Endothelial cell of umbilical vein (primary cell): ENCODE measurements around the gene DAO. TPM values are rescaled to one million over a fixed set of nuclear protein-coding genes. Genes with fewer than 3 reads are reported as not detected.

Experiments used
- Bru-seq: library from RNA; stranded (reverse); fragments of 400-500 nt; gene quantifications from one replicate; lab custom pipeline; 2021; lab: Mats Ljungman, UMichigan
- BruChase-seq, 2 experiments: library from RNA; stranded (reverse); fragments of 400-500 nt; gene quantifications; one replicate each; lab custom pipeline; 2021; lab: Mats Ljungman, UMichigan
- BruUV-seq: library from RNA; stranded (reverse); fragments of 400-500 nt; replicated peaks from 2 replicates; lab custom pipeline; 2021; lab: Mats Ljungman, UMichigan
- CTCF ChIA-PET: fragments of 300-600, 350-600 bp; sonication (Branson Sonifier 250); formaldehyde crosslinking; loops from one replicate; lab custom pipeline; 2021; ENCODE audit warnings: antibody characterized with exemption, inconsistent platforms; lab: Charles Lee
- POLR2A ChIA-PET: fragments of 300-600, 350-600 bp; sonication (Branson Sonifier 250); formaldehyde crosslinking; loops from one replicate; lab custom pipeline; 2021; ENCODE audit warnings: antibody characterized with exemption, inconsistent platforms; lab: Charles Lee
- DNase-seq: peaks from one replicate; pipeline ENCODE4 v3.0.0-alpha.2; 2011; ENCODE audit warnings: low read depth, low spot score
- FAIRE-seq: peaks from 2 replicates; lab custom pipeline; 2011; peaks lifted over from hg19 to GRCh38; lab: Jason Lieb, UNC
- H2AFZ ChIP-seq: 2 replicates; pipeline ENCODE4 v1.6.0; 2012; ENCODE audit warnings: low read depth, low read length, control low read depth, inconsistent platforms
- H3K27ac ChIP-seq: 2 replicates; pipeline ENCODE4 v1.5.1; 2011; ENCODE audit warnings: low read depth, mild to moderate bottlenecking, control low read depth, low read length, moderate library complexity; ENCODE audit not compliant: insufficient read depth
- H3K27me3 ChIP-seq, 2 experiments: 2 replicates each; pipeline versions ENCODE4 v1.6.0 to v1.6.1; 2011; ENCODE audit warnings: low read length in 2 of 2, mixed read lengths in 1 of 2; ENCODE audit not compliant: control insufficient read depth in 2 of 2, insufficient read depth in 2 of 2
- H3K36me3 ChIP-seq, 2 experiments: 2 replicates in 1 of 2; 3 replicates in 1 of 2; pipeline ENCODE4 v1.5.1; 2011; ENCODE audit warnings: low read length in 2 of 2, mild to moderate bottlenecking in 1 of 2, moderate library complexity in 1 of 2; ENCODE audit not compliant: control insufficient read depth in 2 of 2, insufficient read depth in 2 of 2; ENCODE audit errors: extremely low read depth in 1 of 2
- H3K4me1 ChIP-seq: 3 replicates; pipeline ENCODE4 v1.5.1; 2011; ENCODE audit warnings: mild to moderate bottlenecking, low read length; ENCODE audit not compliant: control insufficient read depth, insufficient read depth; ENCODE audit errors: extremely low read depth
- H3K4me2 ChIP-seq: 2 replicates; pipeline ENCODE4 v1.6.1; 2011; ENCODE audit warnings: low read length, control low read depth, mixed read lengths; ENCODE audit not compliant: insufficient read depth
- H3K4me3 ChIP-seq, 3 experiments: fragments of 200-600 bp in 1 of 3; sonication (generic), shearing (Covaris generic) in 1 of 3; replicated peaks in 1 of 3; 2 replicates each; pipeline ENCODE4 v1.5.1; 2011 to 2016; ENCODE audit warnings: control low read depth in 3 of 3, low read length in 3 of 3, mild to moderate bottlenecking in 2 of 3, inconsistent platforms in 1 of 3, low read depth in 1 of 3, moderate library complexity in 1 of 3; ENCODE audit not compliant: insufficient read depth in 1 of 3
- H3K79me2 ChIP-seq: 2 replicates; pipeline ENCODE4 v1.6.0; 2012; ENCODE audit warnings: low read length, inconsistent platforms; ENCODE audit not compliant: control insufficient read depth, insufficient read depth
- H3K9ac ChIP-seq: replicated peaks from 2 replicates; pipeline ENCODE3; 2011; ENCODE audit warnings: low read length, control low read depth; ENCODE audit not compliant: insufficient read depth; ENCODE audit errors: extremely low read depth
- H3K9me1 ChIP-seq: replicated peaks from 3 replicates; pipeline ENCODE4 v1.6.0; 2011; ENCODE audit warnings: mild to moderate bottlenecking, low read length; ENCODE audit not compliant: control insufficient read depth, insufficient read depth; ENCODE audit errors: extremely low read depth
- H3K9me3 ChIP-seq: replicated peaks from 2 replicates; pipeline ENCODE4 v1.5.1; 2012; ENCODE audit warnings: low read length, inconsistent platforms; ENCODE audit not compliant: control insufficient read depth, insufficient read depth
- H4K20me1 ChIP-seq: replicated peaks from 2 replicates; pipeline ENCODE3; 2011; ENCODE audit warnings: mild to moderate bottlenecking, low read length; ENCODE audit not compliant: control insufficient read depth, insufficient read depth; ENCODE audit errors: extremely low read depth
- CTCF ChIP-seq, 2 donors: IDR thresholded peaks; 1 replicate in 1 of 2; 2 replicates in 1 of 2; pipeline ENCODE4 v1.5.1; 2011; ENCODE audit warnings: low read length in 2 of 2, mild to moderate bottlenecking in 2 of 2, moderate library complexity in 2 of 2, control low read depth in 1 of 2, inconsistent platforms in 1 of 2, low read depth in 1 of 2; ENCODE audit not compliant: insufficient read depth in 1 of 2; ENCODE audit errors: extremely low read depth in 1 of 2
- EZH2 ChIP-seq: IDR thresholded peaks from 2 replicates; pipeline ENCODE4 v1.6.1; 2012; ENCODE audit warnings: borderline replicate concordance, low read depth, mild to moderate bottlenecking, moderate library complexity, low read length, inconsistent platforms; ENCODE audit not compliant: severe bottlenecking
- FOS ChIP-seq: IDR thresholded peaks from 2 replicates; pipeline ENCODE4 v1.6.1; 2011; ENCODE audit warnings: mild to moderate bottlenecking, low read length, moderate library complexity, borderline replicate concordance; ENCODE audit not compliant: insufficient read depth
- GATA2 ChIP-seq: IDR thresholded peaks from 2 replicates; pipeline ENCODE4 v1.7.0; 2011; ENCODE audit warnings: low read depth, mild to moderate bottlenecking, moderate library complexity, mixed read lengths, low read length; ENCODE audit not compliant: insufficient read length, insufficient read depth
- JUN ChIP-seq: IDR thresholded peaks from 2 replicates; pipeline ENCODE4 v1.6.1; 2011; ENCODE audit warnings: borderline replicate concordance, low read depth; ENCODE audit not compliant: insufficient read length, insufficient read depth
- MAX ChIP-seq: IDR thresholded peaks from 2 replicates; pipeline ENCODE4 v1.6.1; 2011; ENCODE audit not compliant: insufficient read depth, insufficient read length
- MYC ChIP-seq: IDR thresholded peaks from one replicate; pipeline ENCODE4 v1.6.1; 2011; ENCODE audit warnings: mild to moderate bottlenecking, low read depth, low read length
- POLR2A ChIP-seq: IDR thresholded peaks from 2 replicates; pipeline ENCODE4 v1.6.1; 2012; ENCODE audit warnings: low read depth, mild to moderate bottlenecking, control low read depth, low read length
- POLR2AphosphoS5 ChIP-seq: IDR thresholded peaks from 2 replicates; pipeline ENCODE4 v1.6.1; 2012; ENCODE audit warnings: low read depth, mild to moderate bottlenecking, control low read depth, low read length, moderate library complexity; ENCODE audit not compliant: insufficient read depth
- dilution Hi-C: fragments of 300-500 bp; cut with MboI; formaldehyde crosslinking; loops from one replicate; pipeline ENCODE4 v1.15.0; 2019; ENCODE audit warnings: low sequenced_read_pairs; ENCODE audit not compliant: extremely low pct_ligation_motif_present
- intact Hi-C: fragments of 100-400 bp; cut with micrococcal nuclease; formaldehyde crosslinking; loops from one replicate; pipeline ENCODE4 v1.10.0; 2022
- long read RNA-seq: library from polyadenylated mRNA; stranded (forward); transcript quantifications from one replicate; pipeline ENCODE4 v2.0.0, GENCODE V29; 2021
- polyA minus RNA-seq, 3 experiments: library from RNA; depleted of rRNA, polyadenylated mRNA; stranded (reverse); fragments of >200 nt; gene quantifications; 1 replicate in 1 of 3; 2 replicates in 2 of 3; pipeline ENCODE4 v1.2.3, GENCODE V29; 2011
- polyA plus RNA-seq, 4 experiments: library from polyadenylated mRNA; depleted of rRNA in 3 of 4; stranded (reverse) in 3 of 4; unstranded in 1 of 4; fragments of >200 nt; gene quantifications; 2 replicates each; pipeline versions ENCODE4 v1.2.1 to v1.2.3, GENCODE V29; 2011 to 2012; ENCODE audit warnings: missing spikeins in 1 of 4
- total RNA-seq: library from RNA; stranded (reverse); gene quantifications from 2 replicates; pipeline ENCODE4 v1.2.3, GENCODE V29; 2021

Gene DAO
- total RNA-seq: not detected in 2 replicates
- not detected in 2 replicates for polyA plus RNA-seq
- not detected in 2 replicates for polyA plus RNA-seq (2011; cell fraction: cytosol; rRNA removed)
- polyA plus RNA-seq (2011; cell fraction: nucleus; rRNA removed): not detected in 2 replicates
- polyA plus RNA-seq (2012): not detected in 2 replicates
- polyA minus RNA-seq: not detected in 2 replicates
- not detected for polyA minus RNA-seq (2011; cell fraction: cytosol; rRNA and poly(A)+ RNA removed)
- not detected in 2 replicates for polyA minus RNA-seq (2011; cell fraction: nucleus; rRNA and poly(A)+ RNA removed)
- Bru-seq, nascent RNA: percentile 3 among the genes with signal in this experiment
- percentile 6 among the genes with signal in this experiment for BruChase-seq, experiment 1, labeled RNA remaining after a 6-hour chase
- not detected for BruChase-seq, experiment 2, labeled RNA remaining after a 2-hour chase
- long read RNA-seq: 0 reads

GRCh38 chr12:108879615-108880254 lies at the start of gene DAO:
TSS of gene DAO (plus strand) at chr12:108880092. CDS start at chr12:108885007, 4,915 bp downstream.
- H3K4me3 ChIP-seq: no peak within 1 kb of the TSS
- H3K4me2 ChIP-seq: no peak within 1 kb of the TSS
- H3K4me1 ChIP-seq: no peaks in the 10 kb centered on the region
- H3K27ac ChIP-seq: no peak within 1 kb of the TSS
- no peak within 1 kb of the TSS for H3K9ac ChIP-seq
- H3K9me3 ChIP-seq: no peaks in the 10 kb centered on the region
- BruUV-seq: no TSS peak
- intact Hi-C loops: no loop called here
- dilution Hi-C loops: no loop called here
- no peak for FAIRE-seq
- ChIA-PET CTCF (no interaction called here), POLR2A (no interaction called here)
- no peaks in the 10 kb centered on the region for H3K36me3 ChIP-seq
- H3K27me3 ChIP-seq: no peaks in the 10 kb centered on the region
- no peaks in the 10 kb centered on the region for H4K20me1 ChIP-seq
- no peaks in the 10 kb centered on the region for H3K9me1 ChIP-seq
- no peak for TF ChIP-seq MYC
- TF ChIP-seq POLR2AphosphoS5: no peak
- no peak for TF ChIP-seq GATA2
- TF ChIP-seq POLR2A: no peak
- no peak for TF ChIP-seq MAX
- TF ChIP-seq JUN: no peak
- no peak for TF ChIP-seq CTCF (IDR thresholded peaks at IDR 0.05; ENCODE audit: extremely low read depth in 1 of 2, insufficient read depth in 1 of 2, low read depth in 1 of 2, low read length in 2 of 2)
- TF ChIP-seq FOS: no peak
- TF ChIP-seq EZH2: no peak
- no peak for DNase-seq
- H3K79me2 ChIP-seq: no peaks in the 10 kb centered on the region
- H2AFZ ChIP-seq: no peak within 1 kb of the TSS
